Measurements from ENCODE around the gene EVX2.

GRCh38 chr2:176079285-176079830 is 4.4 kb downstream of the EVX2 start:
- TF ChIP-seq POLR2A (IDR thresholded peaks at IDR 0.05) (no peak), CTCF (IDR thresholded peaks at IDR 0.05) (no peak)

Data from stomach (tissue), 4 donors.